Stomach (tissue), 4 donors: ENCODE measurements around the gene KLHDC3.

Experiments used
- EP300 ChIP-seq: sonication (generic); formaldehyde crosslinking; IDR thresholded peaks from one replicate; pipeline ENCODE4 v1.6.1; 2017; ENCODE audit warnings: antibody characterized with exemption
- POLR2A ChIP-seq, 4 donors: fragments of 450-650 bp; IDR thresholded peaks; one replicate each; pipeline ENCODE4 v1.6.1; 2016; ENCODE audit warnings: antibody characterized with exemption in 4 of 4, control low read depth in 2 of 4, mild to moderate bottlenecking in 1 of 4, moderate library complexity in 1 of 4
- POLR2AphosphoS5 ChIP-seq, 3 donors: sonication (generic); formaldehyde crosslinking; IDR thresholded peaks; one replicate each; pipeline ENCODE4 v1.6.1; 2016; ENCODE audit warnings: antibody characterized with exemption in 3 of 3
- TF ChIP-seq, protein P1 (sequence below), 7 experiments: fragments of 450-650 bp in 4 of 7; fragments of 200-600 bp in 3 of 7; sonication (generic) in 3 of 7; IDR thresholded peaks; one replicate each; pipeline ENCODE4 v1.5.1; 2016 to 2019; ENCODE audit warnings: antibody characterized with exemption in 7 of 7, control low read depth in 2 of 7, mild to moderate bottlenecking in 1 of 7

DNA sequence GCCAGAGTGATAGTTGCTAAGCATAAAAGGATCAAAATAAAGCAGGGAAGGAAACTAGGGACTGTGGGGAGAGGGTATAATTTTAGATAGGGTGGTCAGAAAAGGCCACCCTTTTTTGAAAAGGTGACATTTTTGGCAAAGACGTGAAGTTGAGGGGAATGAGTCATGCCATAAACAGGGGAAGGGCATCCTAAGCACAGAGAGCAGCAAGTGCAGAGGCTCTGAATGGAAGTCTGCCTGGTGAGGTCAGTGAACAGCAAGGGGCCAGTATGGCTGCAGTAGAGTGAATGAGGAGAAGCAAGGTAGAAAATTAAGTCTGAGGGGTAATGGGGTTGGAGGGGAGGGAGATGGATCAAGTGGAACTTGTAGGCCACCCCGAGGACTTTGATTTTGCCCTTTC, 47.8 kb downstream of the KLHDC3 start:
- no peak for TF ChIP-seq POLR2A (IDR thresholded peaks at IDR 0.05)
- TF ChIP-seq, protein P1, sequence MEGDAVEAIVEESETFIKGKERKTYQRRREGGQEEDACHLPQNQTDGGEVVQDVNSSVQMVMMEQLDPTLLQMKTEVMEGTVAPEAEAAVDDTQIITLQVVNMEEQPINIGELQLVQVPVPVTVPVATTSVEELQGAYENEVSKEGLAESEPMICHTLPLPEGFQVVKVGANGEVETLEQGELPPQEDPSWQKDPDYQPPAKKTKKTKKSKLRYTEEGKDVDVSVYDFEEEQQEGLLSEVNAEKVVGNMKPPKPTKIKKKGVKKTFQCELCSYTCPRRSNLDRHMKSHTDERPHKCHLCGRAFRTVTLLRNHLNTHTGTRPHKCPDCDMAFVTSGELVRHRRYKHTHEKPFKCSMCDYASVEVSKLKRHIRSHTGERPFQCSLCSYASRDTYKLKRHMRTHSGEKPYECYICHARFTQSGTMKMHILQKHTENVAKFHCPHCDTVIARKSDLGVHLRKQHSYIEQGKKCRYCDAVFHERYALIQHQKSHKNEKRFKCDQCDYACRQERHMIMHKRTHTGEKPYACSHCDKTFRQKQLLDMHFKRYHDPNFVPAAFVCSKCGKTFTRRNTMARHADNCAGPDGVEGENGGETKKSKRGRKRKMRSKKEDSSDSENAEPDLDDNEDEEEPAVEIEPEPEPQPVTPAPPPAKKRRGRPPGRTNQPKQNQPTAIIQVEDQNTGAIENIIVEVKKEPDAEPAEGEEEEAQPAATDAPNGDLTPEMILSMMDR (IDR thresholded peaks at IDR 0.05) = no peak
- TF ChIP-seq EP300 = no peak
- TF ChIP-seq POLR2AphosphoS5 (IDR thresholded peaks at IDR 0.05) = no peak
